Pancreas (tissue), 10 donors: ENCODE measurements around the gene FHIT. TPM values are rescaled to one million over a fixed set of nuclear protein-coding genes. Genes with fewer than 3 reads are reported as not detected.

ENCODE experiments used
- ATAC-seq, 4 donors: fragments of 200-7000 bp; cut with Tn5 transposase; one replicate each; pipeline versions ENCODE4 v1.8.0 to v1.9.1; 2020; ENCODE audit warnings: mild to moderate bottlenecking in 4 of 4, moderate library complexity in 4 of 4
- DNase-seq, 6 donors: peaks; one replicate each; pipeline ENCODE4 v3.0.0-alpha.2; 2020
- FAIRE-seq: peaks from 2 replicates; lab custom pipeline; 2012; peaks lifted over from hg19 to GRCh38; lab: Jason Lieb, UNC
- H3K27ac ChIP-seq, 4 donors: fragments of 200-600 bp; sonication (generic); 1 replicate in 3 of 4; 2 replicates in 1 of 4; pipeline versions ENCODE4 v1.5.0 to v1.8.0; 2020
- H3K27me3 ChIP-seq, 4 donors: fragments of 200-600 bp; one replicate each; pipeline ENCODE4 v1.8.0; 2021
- H3K36me3 ChIP-seq, 3 donors: fragments of 200-600 bp; sonication (generic) in 1 of 3; one replicate each; pipeline versions ENCODE4 v1.5.0 to v1.8.0; 2020 to 2021
- H3K4me1 ChIP-seq, 3 donors: fragments of 200-600 bp; one replicate each; pipeline ENCODE4 v1.8.0; 2021
- H3K4me3 ChIP-seq, 4 donors: fragments of 200-600 bp; sonication (generic) in 2 of 4; one replicate each; pipeline versions ENCODE4 v1.5.0 to v1.8.0; 2020 to 2021
- H3K9me3 ChIP-seq, 4 donors: fragments of 200-600 bp; one replicate each; pipeline ENCODE4 v1.8.0; 2021
- WGBS, 2 donors: extraction: QIAGEN DNeasy Blood & Tissue Kit; methylation state at CpG; one replicate each; pipeline ENCODE4 v1.1.7; 2013; 5-methylcytosine and 5-hydroxymethylcytosine counted together
- intact Hi-C, 3 donors: fragments of 100-400 bp; cut with DNase I; formaldehyde crosslinking; loops; one replicate each; pipeline versions ENCODE4 v1.11.1 to v1.14.2; 2022
- polyA plus RNA-seq, 2 donors: library from polyadenylated mRNA; stranded (reverse); fragments of 200-250 nt; gene quantifications; one replicate each; pipeline ENCODE4 v1.2.3, GENCODE V29; 2013
- total RNA-seq, 6 donors: library from RNA; stranded (reverse); fragmentation: NEBNext Ultra II Directional in 4 of 6; extraction: Animal tissue kit (Norgen Biotek cat#: 25700) in 4 of 6; gene quantifications; one replicate each; pipeline versions ENCODE4 v1.2.1 to v1.2.4, GENCODE V29; 2021 to 2023
- TF ChIP-seq, protein P1 (sequence below), 4 donors: fragments of 200-600 bp; sonication (generic) in 3 of 4; IDR thresholded peaks; one replicate each; pipeline versions ENCODE4 v1.5.0 to v1.8.0; 2021; ENCODE audit warnings: antibody characterized with exemption in 4 of 4
- donor health status: healthy with polysubstance abuse.
- donor health status: DM: no; HTN: no; CAD: no; lungs with moderate emphysema.
- donor health status: DM: no; HTN: no; CAD: no.
- donor health status: control.
- donor health status: control.
- donor health status: Bipolar disorder and iron deficiency.
- donor health status: DM: yes; HTN: yes; CAD: no.
- donor health status: DM: no; HTN: no; CAD: no.
- donor health status: DM: no; HTN: no; CAD: no.
- donor health status: DM: yes; HTN: yes; CAD: no.

FHIT gene
- total and polyA plus RNA-seq, 8 donors: 4.8 to 15.7 (median 8.0) TPM

DNA sequence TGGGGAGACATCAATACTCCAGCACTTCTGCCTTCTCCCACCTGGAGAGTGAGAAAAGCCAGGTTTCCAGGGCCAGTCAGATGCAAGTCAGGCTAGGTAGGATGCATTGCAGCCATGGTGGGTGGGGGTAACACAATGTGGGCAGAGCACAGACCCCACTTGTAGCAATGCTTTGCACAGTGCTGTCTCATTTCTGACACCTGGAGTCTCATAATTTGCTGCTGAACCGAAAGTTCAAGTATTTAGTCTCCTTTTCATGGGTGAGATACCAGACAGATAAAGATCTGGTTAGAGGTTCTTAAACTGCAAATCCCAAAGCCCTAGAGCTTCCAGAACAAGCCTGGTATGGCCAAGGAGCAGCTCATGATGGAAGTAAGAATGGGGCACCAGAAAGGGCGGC, 1321.1 kb downstream of the FHIT start:
- 86 to 96% methylated on average over 2 of the region's 2 CpGs for WGBS, 2 donors
- TF ChIP-seq, protein P1, sequence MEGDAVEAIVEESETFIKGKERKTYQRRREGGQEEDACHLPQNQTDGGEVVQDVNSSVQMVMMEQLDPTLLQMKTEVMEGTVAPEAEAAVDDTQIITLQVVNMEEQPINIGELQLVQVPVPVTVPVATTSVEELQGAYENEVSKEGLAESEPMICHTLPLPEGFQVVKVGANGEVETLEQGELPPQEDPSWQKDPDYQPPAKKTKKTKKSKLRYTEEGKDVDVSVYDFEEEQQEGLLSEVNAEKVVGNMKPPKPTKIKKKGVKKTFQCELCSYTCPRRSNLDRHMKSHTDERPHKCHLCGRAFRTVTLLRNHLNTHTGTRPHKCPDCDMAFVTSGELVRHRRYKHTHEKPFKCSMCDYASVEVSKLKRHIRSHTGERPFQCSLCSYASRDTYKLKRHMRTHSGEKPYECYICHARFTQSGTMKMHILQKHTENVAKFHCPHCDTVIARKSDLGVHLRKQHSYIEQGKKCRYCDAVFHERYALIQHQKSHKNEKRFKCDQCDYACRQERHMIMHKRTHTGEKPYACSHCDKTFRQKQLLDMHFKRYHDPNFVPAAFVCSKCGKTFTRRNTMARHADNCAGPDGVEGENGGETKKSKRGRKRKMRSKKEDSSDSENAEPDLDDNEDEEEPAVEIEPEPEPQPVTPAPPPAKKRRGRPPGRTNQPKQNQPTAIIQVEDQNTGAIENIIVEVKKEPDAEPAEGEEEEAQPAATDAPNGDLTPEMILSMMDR (IDR thresholded peaks at IDR 0.05): no peak
- intact Hi-C loops: no loop called here
- no peaks in the 10 kb centered on the region for H3K36me3 ChIP-seq
- no peak for DNase-seq
- no peaks in the 10 kb centered on the region for H3K4me1 ChIP-seq
- no peaks in the 10 kb centered on the region for H3K27me3 ChIP-seq
- H3K27ac ChIP-seq: no peak overlapping the region
- no peak overlapping the region for H3K4me3 ChIP-seq
- no peaks in the 10 kb centered on the region for H3K9me3 ChIP-seq
- no peak for ATAC-seq
- FAIRE-seq: no peak

GRCh38 chr3:59927056-59927455, 1324.2 kb downstream of the FHIT start:
- ATAC-seq (no peak), DNase-seq (no peak)

DNA sequence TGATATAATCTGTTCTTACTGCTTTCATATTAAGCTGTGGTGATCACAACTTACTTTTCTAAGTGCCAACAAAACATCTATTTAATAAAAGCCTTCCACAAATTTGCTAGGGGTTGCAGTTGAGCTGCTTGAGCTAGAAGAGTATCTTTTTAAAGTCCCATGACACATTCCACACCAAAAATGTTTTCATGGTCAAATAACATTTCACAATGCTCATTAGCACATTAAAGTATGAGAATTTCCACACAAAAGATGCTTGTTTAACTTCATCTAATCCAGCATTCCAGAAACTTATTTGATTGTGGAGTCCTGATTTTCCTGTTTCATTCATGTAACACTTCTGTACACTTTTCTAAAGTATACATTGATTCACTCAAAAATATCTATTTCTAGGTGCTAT, 1325.3 kb downstream of the FHIT start:
- Histone ChIP-seq H3K4me1 (no peaks in the 10 kb centered on the region), H3K27me3 (no peaks in the 10 kb centered on the region), H3K27ac (no peak overlapping the region), H3K4me3 (no peak overlapping the region), H3K9me3 (no peaks in the 10 kb centered on the region), H3K36me3 (no peaks in the 10 kb centered on the region)
- ATAC-seq: no peak
- no peak for DNase-seq
- FAIRE-seq: no peak
- intact Hi-C loops: no loop called here
- TF ChIP-seq, protein P1 (IDR thresholded peaks at IDR 0.05): no peak

More at GRCh38 chr3:59927056-59927455, 1324.2 kb downstream of the FHIT start:
- Histone ChIP-seq H3K4me3 (no peak overlapping the region), H3K36me3 (no peaks in the 10 kb centered on the region), H3K27ac (no peak overlapping the region), H3K27me3 (no peaks in the 10 kb centered on the region), H3K9me3 (no peaks in the 10 kb centered on the region), H3K4me1 (no peaks in the 10 kb centered on the region)
- no peak for FAIRE-seq
- TF ChIP-seq, protein P1 (IDR thresholded peaks at IDR 0.05): no peak
- intact Hi-C loops: no loop called here
- WGBS, 2 donors: 91 to 93% methylated on average over 3 of the region's 3 CpGs

- ATAC-seq (no peak), FAIRE-seq (no peak), DNase-seq (no peak)
- Histone ChIP-seq H3K27ac (no peak overlapping the region), H3K9me3 (no peaks in the 10 kb centered on the region), H3K27me3 (no peaks in the 10 kb centered on the region), H3K4me1 (no peaks in the 10 kb centered on the region), H3K4me3 (no peak overlapping the region), H3K36me3 (no peaks in the 10 kb centered on the region)
- intact Hi-C loops: no loop called here
- 88 to 90% methylated on average over 7 of the region's 7 CpGs for WGBS, 2 donors
- TF ChIP-seq, protein P1 (IDR thresholded peaks at IDR 0.05): no peak
These were observed 1329.1 kb downstream of the FHIT start for GRCh38 chr3:59922192-59922591.

GRCh38 chr3:59920822-59921221, 1330.4 kb downstream of the FHIT start:
- ATAC-seq: no peak
- intact Hi-C loops: no loop called here
- FAIRE-seq: no peak
- WGBS, 2 donors: 92 to 96% methylated on average over 5 of the region's 5 CpGs
- H3K27me3 ChIP-seq: no peaks in the 10 kb centered on the region
- H3K4me1 ChIP-seq: no peaks in the 10 kb centered on the region
- no peaks in the 10 kb centered on the region for H3K36me3 ChIP-seq
- no peak overlapping the region for H3K27ac ChIP-seq
- no peak overlapping the region for H3K4me3 ChIP-seq
- no peak for DNase-seq
- H3K9me3 ChIP-seq: no peaks in the 10 kb centered on the region
- TF ChIP-seq, protein P1 (IDR thresholded peaks at IDR 0.05): no peak
